CD4-positive, alpha-beta T cell treated with Interleukin-12 subunit alpha and Interleukin-12 subunit beta, for 1 hour (primary cell): ENCODE data around the gene PRPF6.
"Not testable (repeated sequence)": the region's sequence is repeated elsewhere in the genome, so short reads cannot be mapped to it uniquely, and the experiment has no call there.

Experiments used
- DNase-seq: peaks from one replicate; pipeline ENCODE4 v3.0.0-alpha.2; 2020

Gene PRPF6

GRCh38 chr20:63961664-63962425 lies 19.1 kb upstream of the PRPF6 start:
- DNase-seq, result no peak

DNA sequence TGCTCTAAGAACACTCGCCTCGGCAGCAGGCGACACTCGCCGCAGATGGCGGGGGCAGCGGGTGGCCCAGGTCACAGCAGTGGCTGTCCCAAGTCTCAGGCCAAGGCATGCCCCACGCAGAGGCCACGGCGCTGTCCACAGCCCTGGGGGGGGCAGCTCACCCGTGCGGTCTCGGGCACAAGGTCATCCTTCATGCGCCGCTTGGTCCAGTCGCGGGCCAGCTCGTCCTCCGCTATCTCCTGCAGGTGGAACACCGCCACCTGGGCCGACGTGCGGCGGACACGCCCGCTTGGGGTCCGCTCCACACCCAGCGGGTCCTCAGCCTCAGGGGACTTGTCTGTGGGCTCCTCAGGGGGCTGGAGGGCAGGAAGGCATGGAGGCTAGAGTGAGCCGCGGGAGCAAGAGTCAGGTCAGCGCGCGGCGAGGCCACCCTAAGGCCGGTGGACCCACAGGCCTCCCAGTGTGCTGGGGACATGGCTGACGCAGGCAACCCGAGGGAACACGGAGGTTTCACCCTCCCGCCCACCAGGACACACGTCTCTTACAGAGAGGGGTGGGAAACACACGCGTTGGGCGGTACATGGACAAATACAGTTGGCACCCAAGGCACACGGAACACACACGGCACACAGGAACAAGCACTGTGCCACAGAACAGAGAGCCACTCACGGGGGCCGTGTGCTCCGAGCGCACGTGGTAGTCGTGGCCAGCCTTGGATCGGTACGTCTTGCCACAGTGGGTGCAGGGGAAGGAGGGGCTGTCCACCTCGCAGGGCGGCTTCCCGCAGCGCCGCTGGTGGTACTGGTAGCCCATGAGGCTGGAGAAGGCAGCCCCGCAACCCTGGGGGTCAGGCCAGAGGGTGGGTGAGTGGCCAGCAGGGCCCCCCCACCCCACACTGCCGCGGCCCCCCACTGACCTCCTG lies 18.2 kb upstream of the PRPF6 start:
- no peak for DNase-seq

DNA sequence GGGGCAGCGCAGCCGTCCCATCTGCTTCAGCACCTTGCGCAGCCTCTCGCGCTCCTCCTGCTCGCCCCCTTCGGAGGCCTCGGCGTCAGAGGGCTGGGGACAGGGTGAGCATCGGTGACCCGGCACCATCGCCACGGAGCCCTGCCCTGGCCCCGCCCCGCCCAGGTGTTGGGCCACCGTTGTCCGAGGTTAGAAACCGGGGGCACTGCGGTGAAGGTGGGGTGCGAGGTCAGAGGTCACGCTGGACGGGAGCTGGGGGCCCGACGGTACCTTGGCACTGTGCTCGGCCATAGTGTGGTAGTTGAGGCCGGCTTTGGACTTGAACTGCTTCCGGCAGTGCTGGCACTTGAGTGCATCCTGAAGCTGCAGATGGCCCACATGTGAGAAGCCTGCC lies 17.6 kb upstream of the PRPF6 start:
- DNase-seq, result no peak

DNA sequence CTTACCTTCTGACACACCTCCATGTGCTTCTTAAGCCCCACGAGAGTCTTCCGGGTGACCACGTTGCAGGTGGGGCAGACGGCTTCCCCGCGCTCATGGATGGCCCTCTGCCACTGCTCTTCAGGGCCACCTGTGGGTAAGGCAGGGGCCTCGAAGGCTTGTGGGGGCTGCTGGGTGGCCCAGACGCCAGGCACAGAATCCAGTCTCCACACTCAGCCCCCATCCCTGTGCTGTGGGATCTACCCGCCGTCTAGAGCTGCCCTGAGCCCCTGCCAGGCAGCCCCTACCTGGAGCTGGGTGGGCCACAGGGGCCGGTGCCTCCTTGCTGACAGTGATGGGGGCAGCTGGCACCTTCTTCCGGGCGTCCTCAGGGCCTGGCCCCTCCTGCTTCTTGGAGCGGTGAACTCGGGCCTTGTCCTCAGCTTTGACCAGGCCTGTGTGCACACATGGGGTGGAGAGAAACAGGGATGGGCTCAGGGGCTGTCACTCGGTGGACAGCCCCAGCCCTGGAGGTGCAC lies 17.1 kb upstream of the PRPF6 start:
- DNase-seq, result no peak

- DNase-seq, result no peak
Measured at GRCh38 chr20:63964412-63964811, 16.5 kb upstream of the PRPF6 start.

GRCh38 chr20:63966172-63966943 lies 14.6 kb upstream of the PRPF6 start:
- no peak for DNase-seq

GRCh38 chr20:63966944-63967322 lies 14.0 kb upstream of the PRPF6 start:
- DNase-seq, result no peak

DNA sequence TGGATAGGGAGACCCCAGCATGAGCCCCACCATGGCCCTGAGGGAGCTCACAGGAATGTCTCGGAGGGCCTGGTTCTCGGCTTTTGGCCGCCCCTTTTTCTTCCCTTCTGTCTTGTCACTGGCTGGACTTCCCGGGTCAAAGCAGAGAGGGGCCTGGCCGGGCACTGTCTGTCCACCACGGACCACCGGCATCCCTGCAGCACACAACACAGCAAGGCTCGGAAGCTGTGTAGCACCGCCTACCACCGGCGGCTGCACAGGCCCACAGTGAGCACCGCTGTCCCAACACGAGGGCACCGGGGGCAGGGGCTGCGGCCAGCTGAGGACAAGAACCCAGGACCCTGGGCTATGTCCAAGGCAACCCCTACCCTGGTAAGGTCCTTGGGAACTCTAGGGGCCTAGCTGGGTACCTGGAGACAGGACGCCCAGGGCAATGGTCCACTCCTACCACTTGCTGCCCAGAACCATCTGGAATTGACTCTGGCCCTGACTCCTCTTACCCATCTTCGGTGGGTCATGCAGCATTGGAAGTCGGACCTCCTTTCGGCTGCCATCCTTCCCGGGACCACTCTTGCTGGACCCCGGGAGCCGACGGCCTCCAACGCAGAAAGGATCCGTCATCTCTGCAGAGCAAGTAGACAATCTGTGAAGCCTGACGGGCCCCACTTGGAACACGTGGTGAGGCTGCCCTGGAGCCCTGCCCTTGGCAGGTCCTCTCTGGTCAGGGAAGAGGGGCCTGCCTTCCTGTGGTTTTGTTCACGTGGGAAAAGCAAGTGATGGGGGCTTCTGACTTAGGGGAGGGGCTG lies 13.4 kb upstream of the PRPF6 start:
- no peak for DNase-seq

DNA sequence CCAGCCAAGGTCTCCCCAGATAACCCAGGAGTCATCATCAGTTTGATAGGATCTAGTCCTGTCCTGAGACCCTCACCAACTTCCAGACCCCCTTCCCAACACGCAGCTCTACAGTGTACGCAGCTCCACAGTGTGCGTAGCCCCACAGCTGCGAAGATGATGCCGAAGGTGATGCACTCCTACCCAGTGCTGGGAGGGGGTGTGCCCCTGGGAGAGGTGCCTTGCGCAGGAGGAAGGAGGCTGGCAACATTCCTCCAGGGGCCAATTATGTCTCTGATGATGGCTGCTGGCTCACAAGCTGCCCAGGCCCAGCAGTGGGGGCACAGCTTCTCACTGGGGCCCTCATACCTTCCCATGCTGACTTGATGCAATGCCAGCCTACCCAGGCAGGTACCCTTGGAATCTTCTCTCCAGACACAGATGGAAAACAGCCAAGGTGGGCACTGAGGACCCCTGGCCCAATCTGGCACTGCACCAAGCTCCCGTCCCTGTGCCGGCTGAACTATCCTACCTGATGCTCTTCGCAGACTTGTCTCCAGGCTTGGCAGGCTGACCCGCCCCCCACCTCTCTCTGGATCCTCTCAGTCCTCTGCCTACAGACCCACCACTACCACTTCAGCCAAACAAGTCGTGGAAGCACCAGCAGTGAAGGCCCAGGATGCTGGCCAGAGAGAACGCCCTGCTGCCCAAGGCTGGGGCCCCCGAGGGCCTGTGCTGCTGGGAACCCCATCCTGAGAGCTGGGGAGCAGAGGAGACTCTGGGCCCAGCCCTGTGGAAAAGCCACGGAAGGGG lies 12.6 kb upstream of the PRPF6 start:
- no peak for DNase-seq

GRCh38 chr20:63968928-63969760 lies 11.8 kb upstream of the PRPF6 start:
- DNase-seq, result peak; percentile 43

GRCh38 chr20:63969838-63970713 lies 10.9 kb upstream of the PRPF6 start, which contains the start of gene ZNF512B:
Gene ZNF512B, minus strand, starts transcription at chr20:63969930. Its CDS starts 1,980 bp downstream, at chr20:63967950.
- peak; percentile 72 for DNase-seq

- DNase-seq, result no peak
Measured at GRCh38 chr20:63970714-63971431, 10.1 kb upstream of the PRPF6 start.

DNA sequence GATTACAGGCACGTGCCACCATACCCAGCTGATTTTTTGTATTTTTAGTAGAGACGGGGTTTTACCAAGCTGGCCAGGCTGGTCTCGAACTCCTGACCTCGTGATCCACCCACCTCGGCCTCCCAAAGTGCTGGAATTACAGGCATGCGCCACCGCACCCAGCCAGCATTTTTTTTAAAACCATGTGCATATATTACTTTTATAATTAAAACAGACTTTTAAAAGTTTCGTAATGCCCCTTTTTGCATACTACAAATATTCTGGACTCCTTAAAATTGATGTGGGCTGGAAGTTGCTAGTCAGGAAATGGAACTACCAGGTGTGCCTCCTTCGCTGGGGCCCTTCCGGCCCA lies 9.0 kb upstream of the PRPF6 start:
- not testable (repeated sequence) for DNase-seq

GRCh38 chr20:63972312-63973159 lies 8.4 kb upstream of the PRPF6 start:
- DNase-seq, result no peak

DNA sequence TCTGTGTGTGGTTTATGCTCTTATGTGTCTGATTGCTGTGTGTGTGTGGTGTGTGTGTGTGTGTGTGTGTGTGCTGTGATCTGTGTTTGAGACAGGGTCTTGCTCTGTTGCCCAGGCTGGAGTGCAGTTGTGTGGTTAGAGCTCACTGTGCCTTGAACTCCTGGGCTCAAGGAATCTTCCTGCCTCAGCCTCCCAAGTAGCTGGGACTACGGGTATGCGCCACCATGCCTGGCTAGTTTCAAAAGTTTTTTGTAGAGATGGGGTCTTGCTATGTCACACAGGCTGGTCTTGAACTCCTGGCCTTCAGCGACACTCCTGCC lies 7.8 kb upstream of the PRPF6 start:
- no peak for DNase-seq

DNA sequence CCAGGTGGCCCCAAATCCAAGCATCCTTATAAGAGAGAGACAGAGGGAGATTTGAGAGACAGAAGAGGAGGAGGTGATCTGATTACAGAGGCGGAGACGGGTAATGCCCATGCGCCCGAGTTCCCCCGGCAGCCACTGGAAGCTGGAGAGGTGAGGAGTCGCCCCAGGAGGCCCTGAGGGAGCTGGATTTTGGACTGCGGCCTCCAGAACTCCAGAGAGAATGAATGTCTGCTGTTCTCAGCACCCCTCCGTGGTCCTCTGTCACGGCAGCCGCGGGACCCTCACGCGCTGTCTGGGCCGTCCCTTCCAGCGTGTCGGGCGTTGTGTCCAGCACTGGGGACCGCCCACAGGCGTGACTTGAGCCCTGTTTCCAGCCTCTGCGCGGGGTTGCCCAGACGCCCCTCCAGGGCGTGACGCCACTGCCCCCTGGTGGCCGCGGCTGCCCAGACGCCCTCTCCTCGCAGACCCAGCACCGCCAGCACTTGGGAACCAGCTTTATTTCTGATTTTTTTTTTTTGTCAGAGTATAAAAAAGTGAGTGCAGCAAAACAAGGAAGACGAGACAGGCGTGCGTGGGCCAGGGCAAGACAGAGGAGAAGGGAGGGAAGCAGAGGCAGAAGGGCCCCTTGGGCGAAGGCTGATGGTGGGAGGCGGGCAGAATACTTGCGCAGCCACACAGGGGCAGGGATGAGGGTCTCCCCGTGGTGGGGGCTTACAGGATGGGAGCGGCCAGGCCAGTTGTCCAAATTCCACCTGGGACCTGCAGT lies 7.1 kb upstream of the PRPF6 start:
- peak; percentile 80 for DNase-seq
